Liver (tissue), 3 donors: ENCODE measurements around the gene DDX42.

Experiments
- EGR1 ChIP-seq, 2 donors: IDR thresholded peaks; 2 replicates each; pipeline ENCODE4 v1.6.1; 2016 to 2018; ENCODE audit warnings: antibody characterized with exemption in 2 of 2, low read depth in 2 of 2
- FOXA1 ChIP-seq: IDR thresholded peaks from 2 replicates; pipeline ENCODE4 v1.6.1; 2016; ENCODE audit warnings: antibody characterized with exemption
- JUND ChIP-seq, 2 donors: IDR thresholded peaks; 2 replicates each; pipeline ENCODE4 v1.6.1; 2016; ENCODE audit warnings: antibody characterized with exemption in 2 of 2
- SP1 ChIP-seq: IDR thresholded peaks from 2 replicates; pipeline ENCODE4 v1.6.1; 2018; ENCODE audit warnings: antibody characterized with exemption, mild to moderate bottlenecking
- TAF1 ChIP-seq: conservative IDR thresholded peaks from 2 replicates; pipeline ENCODE4 v1.6.1; 2016; ENCODE audit warnings: antibody characterized with exemption, mild to moderate bottlenecking
- TF ChIP-seq, protein P1 (sequence below): IDR thresholded peaks from 2 replicates; pipeline ENCODE4 v1.6.1; 2016; ENCODE audit warnings: antibody characterized with exemption
- TF ChIP-seq, protein P2 (sequence below): fragments of 150-350 bp; IDR thresholded peaks from 2 replicates; pipeline ENCODE4 v1.5.1; 2017; ENCODE audit warnings: improper control_type of control experiment, low read depth, low read length; ENCODE audit not compliant: missing input control
- TF ChIP-seq, protein P3 (sequence below): IDR thresholded peaks from 2 replicates; pipeline ENCODE4 v1.6.1; 2016; ENCODE audit warnings: antibody characterized with exemption
- TF ChIP-seq, protein P4 (sequence below): IDR thresholded peaks from 2 replicates; pipeline ENCODE4 v1.6.1; 2016; ENCODE audit warnings: antibody characterized with exemption, mild to moderate bottlenecking
- donor health status: healthy.
- donor health status: healthy.

DNA sequence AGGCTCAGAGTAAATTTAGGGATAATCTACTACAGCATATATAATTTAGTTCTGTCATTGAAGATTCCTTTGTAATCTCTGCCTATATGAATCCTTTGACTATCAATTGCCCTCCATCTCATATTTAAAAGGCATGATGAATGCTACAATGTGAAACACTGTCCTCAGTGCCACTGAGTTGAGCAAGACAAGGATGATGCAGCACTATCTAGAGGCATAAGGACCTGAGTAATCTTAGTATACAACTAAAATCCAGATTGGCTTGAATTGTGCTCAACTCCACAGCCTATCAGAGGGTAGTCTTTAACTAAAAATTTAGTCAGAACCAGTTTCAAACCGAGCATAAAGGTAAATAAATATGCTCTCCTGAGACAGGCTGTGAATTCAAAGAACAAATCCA lies 20.8 kb upstream of the DDX42 start:
- TF ChIP-seq TAF1 (no peak), EGR1 (IDR thresholded peaks at IDR 0.05; ENCODE audit: low read depth in 2 of 2) (no peak), SP1 (no peak), JUND (IDR thresholded peaks at IDR 0.05) (no peak), FOXA1 (no peak)
- TF ChIP-seq, protein P1, sequence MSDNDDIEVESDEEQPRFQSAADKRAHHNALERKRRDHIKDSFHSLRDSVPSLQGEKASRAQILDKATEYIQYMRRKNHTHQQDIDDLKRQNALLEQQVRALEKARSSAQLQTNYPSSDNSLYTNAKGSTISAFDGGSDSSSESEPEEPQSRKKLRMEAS = no peak
- TF ChIP-seq, protein P2, sequence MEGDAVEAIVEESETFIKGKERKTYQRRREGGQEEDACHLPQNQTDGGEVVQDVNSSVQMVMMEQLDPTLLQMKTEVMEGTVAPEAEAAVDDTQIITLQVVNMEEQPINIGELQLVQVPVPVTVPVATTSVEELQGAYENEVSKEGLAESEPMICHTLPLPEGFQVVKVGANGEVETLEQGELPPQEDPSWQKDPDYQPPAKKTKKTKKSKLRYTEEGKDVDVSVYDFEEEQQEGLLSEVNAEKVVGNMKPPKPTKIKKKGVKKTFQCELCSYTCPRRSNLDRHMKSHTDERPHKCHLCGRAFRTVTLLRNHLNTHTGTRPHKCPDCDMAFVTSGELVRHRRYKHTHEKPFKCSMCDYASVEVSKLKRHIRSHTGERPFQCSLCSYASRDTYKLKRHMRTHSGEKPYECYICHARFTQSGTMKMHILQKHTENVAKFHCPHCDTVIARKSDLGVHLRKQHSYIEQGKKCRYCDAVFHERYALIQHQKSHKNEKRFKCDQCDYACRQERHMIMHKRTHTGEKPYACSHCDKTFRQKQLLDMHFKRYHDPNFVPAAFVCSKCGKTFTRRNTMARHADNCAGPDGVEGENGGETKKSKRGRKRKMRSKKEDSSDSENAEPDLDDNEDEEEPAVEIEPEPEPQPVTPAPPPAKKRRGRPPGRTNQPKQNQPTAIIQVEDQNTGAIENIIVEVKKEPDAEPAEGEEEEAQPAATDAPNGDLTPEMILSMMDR = no peak
- TF ChIP-seq, protein P3, sequence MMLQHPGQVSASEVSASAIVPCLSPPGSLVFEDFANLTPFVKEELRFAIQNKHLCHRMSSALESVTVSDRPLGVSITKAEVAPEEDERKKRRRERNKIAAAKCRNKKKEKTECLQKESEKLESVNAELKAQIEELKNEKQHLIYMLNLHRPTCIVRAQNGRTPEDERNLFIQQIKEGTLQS = no peak
- TF ChIP-seq, protein P4, sequence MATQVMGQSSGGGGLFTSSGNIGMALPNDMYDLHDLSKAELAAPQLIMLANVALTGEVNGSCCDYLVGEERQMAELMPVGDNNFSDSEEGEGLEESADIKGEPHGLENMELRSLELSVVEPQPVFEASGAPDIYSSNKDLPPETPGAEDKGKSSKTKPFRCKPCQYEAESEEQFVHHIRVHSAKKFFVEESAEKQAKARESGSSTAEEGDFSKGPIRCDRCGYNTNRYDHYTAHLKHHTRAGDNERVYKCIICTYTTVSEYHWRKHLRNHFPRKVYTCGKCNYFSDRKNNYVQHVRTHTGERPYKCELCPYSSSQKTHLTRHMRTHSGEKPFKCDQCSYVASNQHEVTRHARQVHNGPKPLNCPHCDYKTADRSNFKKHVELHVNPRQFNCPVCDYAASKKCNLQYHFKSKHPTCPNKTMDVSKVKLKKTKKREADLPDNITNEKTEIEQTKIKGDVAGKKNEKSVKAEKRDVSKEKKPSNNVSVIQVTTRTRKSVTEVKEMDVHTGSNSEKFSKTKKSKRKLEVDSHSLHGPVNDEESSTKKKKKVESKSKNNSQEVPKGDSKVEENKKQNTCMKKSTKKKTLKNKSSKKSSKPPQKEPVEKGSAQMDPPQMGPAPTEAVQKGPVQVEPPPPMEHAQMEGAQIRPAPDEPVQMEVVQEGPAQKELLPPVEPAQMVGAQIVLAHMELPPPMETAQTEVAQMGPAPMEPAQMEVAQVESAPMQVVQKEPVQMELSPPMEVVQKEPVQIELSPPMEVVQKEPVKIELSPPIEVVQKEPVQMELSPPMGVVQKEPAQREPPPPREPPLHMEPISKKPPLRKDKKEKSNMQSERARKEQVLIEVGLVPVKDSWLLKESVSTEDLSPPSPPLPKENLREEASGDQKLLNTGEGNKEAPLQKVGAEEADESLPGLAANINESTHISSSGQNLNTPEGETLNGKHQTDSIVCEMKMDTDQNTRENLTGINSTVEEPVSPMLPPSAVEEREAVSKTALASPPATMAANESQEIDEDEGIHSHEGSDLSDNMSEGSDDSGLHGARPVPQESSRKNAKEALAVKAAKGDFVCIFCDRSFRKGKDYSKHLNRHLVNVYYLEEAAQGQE = no peak
